Measurements from ENCODE around the gene GH1.
A peak's percentile ranks its signal among the peaks of the same experiment; 100 is the strongest.
"Not testable (repeated sequence)": the region's sequence is repeated elsewhere in the genome, so short reads cannot be mapped to it uniquely, and the experiment has no call there.

Gene GH1

GRCh38 chr17:63898899-63899798, 19.5 kb downstream of the GH1 start:
- DNase-seq (ENCODE audit: low read depth in 2 of 2, low spot score in 1 of 2), result not testable (repeated sequence)

GRCh38 chr17:63896524-63897354, 21.9 kb downstream of the GH1 start, which contains the start of gene CSH1:
Gene CSH1 (minus strand): TSS chr17:63896574. CDS start chr17:63896511, 63 bp downstream.
- DNase-seq (ENCODE audit: low read depth in 2 of 2, low spot score in 1 of 2), result not testable (repeated sequence)

- not testable (repeated sequence) for DNase-seq (ENCODE audit: low read depth in 2 of 2, low spot score in 1 of 2)
Observed at GRCh38 chr17:63894821-63895220, 23.8 kb downstream of the GH1 start.

- DNase-seq (ENCODE audit: low read depth in 2 of 2, low spot score in 1 of 2), result not testable (repeated sequence)
Observed at GRCh38 chr17:63894021-63894420, 24.6 kb downstream of the GH1 start.

- not testable (repeated sequence) for DNase-seq (ENCODE audit: low read depth in 2 of 2, low spot score in 1 of 2)
Observed at GRCh38 chr17:63892316-63893037, 26.2 kb downstream of the GH1 start.

GRCh38 chr17:63889026-63889848, 29.4 kb downstream of the GH1 start:
- not testable (repeated sequence) for DNase-seq (ENCODE audit: low read depth in 2 of 2, low spot score in 1 of 2)

GRCh38 chr17:63885119-63885518, 33.5 kb downstream of the GH1 start:
- not testable (repeated sequence) for DNase-seq (ENCODE audit: low read depth in 2 of 2, low spot score in 1 of 2)

- not testable (repeated sequence) for DNase-seq (ENCODE audit: low read depth in 2 of 2, low spot score in 1 of 2)
Observed at GRCh38 chr17:63882626-63883126, 36.0 kb downstream of the GH1 start.

GRCh38 chr17:63881935-63882601, 36.6 kb downstream of the GH1 start, which contains the start of gene GH2:
Gene GH2 (minus strand): TSS chr17:63881944. CDS start chr17:63881801, 143 bp downstream.
- peak; percentile 11 to 24 for DNase-seq (ENCODE audit: low read depth in 2 of 2, low spot score in 1 of 2)

- DNase-seq (ENCODE audit: low read depth in 2 of 2, low spot score in 1 of 2), result not testable (repeated sequence)
Observed at GRCh38 chr17:63881337-63881736, 37.3 kb downstream of the GH1 start.

GRCh38 chr17:63880706-63881105, 37.9 kb downstream of the GH1 start:
- DNase-seq (ENCODE audit: low read depth in 2 of 2, low spot score in 1 of 2), result no peak

GRCh38 chr17:63878413-63878812, 40.2 kb downstream of the GH1 start:
- not testable (repeated sequence) for DNase-seq (ENCODE audit: low read depth in 2 of 2, low spot score in 1 of 2)

GRCh38 chr17:63874693-63875092, 43.9 kb downstream of the GH1 start:
- not testable (repeated sequence) for DNase-seq (ENCODE audit: low read depth in 2 of 2, low spot score in 1 of 2)

GRCh38 chr17:63874061-63874626, 44.5 kb downstream of the GH1 start:
- not testable (repeated sequence) for DNase-seq (ENCODE audit: low read depth in 2 of 2, low spot score in 1 of 2)

- not testable (repeated sequence) for DNase-seq (ENCODE audit: low read depth in 2 of 2, low spot score in 1 of 2)
Observed at GRCh38 chr17:63873577-63873976, 45.1 kb downstream of the GH1 start, which contains the start of gene CSH2. Gene CSH2 (minus strand): TSS chr17:63873677. CDS start chr17:63873614, 63 bp downstream.

- not testable (repeated sequence) for DNase-seq (ENCODE audit: low read depth in 2 of 2, low spot score in 1 of 2)
Observed at GRCh38 chr17:63871646-63872365, 46.8 kb downstream of the GH1 start.

- DNase-seq (ENCODE audit: low read depth in 2 of 2, low spot score in 1 of 2), result not testable (repeated sequence)
Observed at GRCh38 chr17:63870292-63870665, 48.4 kb downstream of the GH1 start.

All from stimulated activated CD8-positive, alpha-beta memory T cell treated with anti-CD3 and anti-CD28 coated beads, Interleukin-4, amount 100 ng/mL, for 4 hours (primary cell).